H9 (cell line): Measurements from ENCODE around the gene UNK. TPM values are rescaled to one million over a fixed set of nuclear protein-coding genes. Genes with fewer than 3 reads are reported as not detected.
A peak's percentile ranks its signal among the peaks of the same experiment; 100 is the strongest.

Experiments
- DNase-seq: peaks from one replicate; pipeline ENCODE4 v3.0.0-alpha.2; 2017
- H2AFZ ChIP-seq: one replicate; pipeline ENCODE4 v1.6.1; 2013; ENCODE audit warnings: mild to moderate bottlenecking, low read length, control low read depth, moderate library complexity
- H2AK5ac ChIP-seq: 2 replicates; pipeline ENCODE4 v1.6.1; 2013; ENCODE audit warnings: low read length, control low read depth, mixed read lengths; ENCODE audit not compliant: insufficient read length
- H2BK120ac ChIP-seq: one replicate; pipeline ENCODE4 v1.6.1; 2013; ENCODE audit warnings: low read depth, mild to moderate bottlenecking, low read length, control low read depth, inconsistent platforms; ENCODE audit not compliant: poor library complexity, severe bottlenecking
- H2BK12ac ChIP-seq: 2 replicates; pipeline ENCODE4 v1.6.1; 2013; ENCODE audit warnings: low read length, control low read depth, mixed read lengths, low read depth; ENCODE audit not compliant: insufficient read length
- H2BK15ac ChIP-seq: 2 replicates; pipeline ENCODE4 v1.6.1; 2013; ENCODE audit warnings: low read depth, low read length, control low read depth
- H2BK20ac ChIP-seq: one replicate; pipeline ENCODE4 v1.6.1; 2013; ENCODE audit warnings: low read depth, mild to moderate bottlenecking, low read length, control low read depth, inconsistent platforms; ENCODE audit not compliant: poor library complexity, severe bottlenecking
- H2BK5ac ChIP-seq: 2 replicates; pipeline ENCODE4 v1.6.1; 2013; ENCODE audit warnings: low read length, control low read depth, mixed read lengths; ENCODE audit not compliant: insufficient read length
- H3K14ac ChIP-seq: 2 replicates; pipeline ENCODE4 v1.6.1; 2013; ENCODE audit warnings: low read length, control low read depth; ENCODE audit not compliant: insufficient read depth
- H3K18ac ChIP-seq: 2 replicates; pipeline ENCODE4 v1.6.1; 2013; ENCODE audit warnings: low read depth, mild to moderate bottlenecking, mixed read lengths, low read length, control low read depth; ENCODE audit not compliant: insufficient read length
- H3K23ac ChIP-seq: 2 replicates; pipeline ENCODE4 v1.6.1; 2013; ENCODE audit warnings: low read length, control low read depth, mixed read lengths, low read depth; ENCODE audit not compliant: insufficient read length
- H3K23me2 ChIP-seq: 2 replicates; pipeline ENCODE4 v1.6.1; 2013; ENCODE audit warnings: low read depth, mild to moderate bottlenecking, mixed read lengths, low read length, control low read depth; ENCODE audit not compliant: insufficient read length, poor library complexity, severe bottlenecking
- H3K27ac ChIP-seq: 2 replicates; pipeline ENCODE4 v1.5.1; 2013; ENCODE audit warnings: low read length, control low read depth, mixed read lengths, low read depth; ENCODE audit not compliant: insufficient read length
- H3K27me3 ChIP-seq: 2 replicates; pipeline ENCODE4 v1.6.1; 2013; ENCODE audit warnings: low read length, control low read depth, inconsistent platforms; ENCODE audit not compliant: insufficient read depth
- H3K4ac ChIP-seq: 2 replicates; pipeline ENCODE4 v1.6.1; 2013; ENCODE audit warnings: low read depth, mild to moderate bottlenecking, control low read depth, inconsistent platforms, low read length, moderate library complexity
- H3K4me1 ChIP-seq: 2 replicates; pipeline ENCODE4 v1.6.1; 2013; ENCODE audit warnings: low read length, control low read depth, inconsistent platforms; ENCODE audit not compliant: insufficient read depth
- H3K4me2 ChIP-seq: 2 replicates; pipeline ENCODE4 v1.6.1; 2013; ENCODE audit warnings: low read length, control low read depth, mixed read lengths; ENCODE audit not compliant: insufficient read length, insufficient read depth
- H3K56ac ChIP-seq: 2 replicates; pipeline ENCODE4 v1.6.1; 2013; ENCODE audit warnings: low read depth, mild to moderate bottlenecking, mixed read lengths, low read length, control low read depth; ENCODE audit not compliant: insufficient read length
- H3K79me1 ChIP-seq: 2 replicates; pipeline ENCODE4 v1.6.1; 2013; ENCODE audit warnings: low read depth, mild to moderate bottlenecking, moderate library complexity, low read length, control low read depth, inconsistent platforms; ENCODE audit not compliant: insufficient read depth, poor library complexity, severe bottlenecking
- H3K79me2 ChIP-seq: 2 replicates; pipeline ENCODE4 v1.6.1; 2013; ENCODE audit warnings: low read length, control low read depth, inconsistent platforms; ENCODE audit not compliant: insufficient read depth
- H3K9ac ChIP-seq: 2 replicates; pipeline ENCODE4 v1.6.1; 2013; ENCODE audit warnings: low read length, control low read depth, mixed read lengths; ENCODE audit not compliant: insufficient read length; ENCODE audit errors: extremely low read depth
- H3K9me3 ChIP-seq: one replicate; pipeline ENCODE4 v1.6.1; 2013; ENCODE audit warnings: low read depth, low read length, inconsistent platforms; ENCODE audit not compliant: control insufficient read depth
- H3T11ph ChIP-seq: one replicate; pipeline ENCODE4 v1.6.1; 2013; ENCODE audit warnings: mild to moderate bottlenecking, low read length, control low read depth, inconsistent platforms
- H4K20me1 ChIP-seq: one replicate; pipeline ENCODE4 v1.6.1; 2013; ENCODE audit not compliant: control insufficient read depth, insufficient read length, insufficient read depth
- H4K5ac ChIP-seq: 2 replicates; pipeline ENCODE4 v1.6.1; 2013; ENCODE audit warnings: low read depth, mild to moderate bottlenecking, mixed read lengths, low read length, control low read depth; ENCODE audit not compliant: insufficient read length
- H4K8ac ChIP-seq: replicated peaks from 2 replicates; pipeline ENCODE4 v1.6.1; 2013; ENCODE audit warnings: low read length, control low read depth, mixed read lengths, low read depth; ENCODE audit not compliant: insufficient read length
- H4K91ac ChIP-seq: 2 replicates; pipeline ENCODE4 v1.6.1; 2013; ENCODE audit warnings: low read depth, mild to moderate bottlenecking, moderate library complexity, mixed read lengths, low read length, control low read depth; ENCODE audit not compliant: insufficient read length
- H3K27ac Mint-ChIP-seq, 3 experiments: 2 replicates in 2 of 3; 3 replicates in 1 of 3; pipeline ENCODE4 v1.8.0; 2020 to 2021; ENCODE audit warnings: mixed read lengths in 3 of 3, mild to moderate bottlenecking in 1 of 3, moderate library complexity in 1 of 3
- H3K27me3 Mint-ChIP-seq: 2 replicates; pipeline ENCODE4 v1.8.0; 2021; ENCODE audit warnings: low read depth, mild to moderate bottlenecking, moderate library complexity, mixed read lengths
- H3K36me3 Mint-ChIP-seq, 3 experiments: 2 replicates in 2 of 3; 3 replicates in 1 of 3; pipeline ENCODE4 v1.8.0; 2020 to 2021; ENCODE audit warnings: low read depth in 3 of 3, mixed read lengths in 3 of 3; ENCODE audit not compliant: insufficient read depth in 1 of 3
- H3K4me1 Mint-ChIP-seq, 2 experiments: 2 replicates each; pipeline ENCODE4 v1.8.0; 2020; ENCODE audit warnings: mixed read lengths in 2 of 2
- H3K4me3 Mint-ChIP-seq, 2 experiments: 2 replicates in 1 of 2; 3 replicates in 1 of 2; pipeline ENCODE4 v1.8.0; 2020 to 2021; ENCODE audit warnings: mild to moderate bottlenecking in 2 of 2, mixed read lengths in 2 of 2, moderate library complexity in 1 of 2
- H3K9me3 Mint-ChIP-seq, 2 experiments: 2 replicates in 1 of 2; 3 replicates in 1 of 2; pipeline ENCODE4 v1.8.0; 2020; ENCODE audit warnings: mild to moderate bottlenecking in 2 of 2, mixed read lengths in 2 of 2, moderate library complexity in 1 of 2
- WGBS: extraction: QIAGEN DNeasy Blood & Tissue Kit; methylation state at CpG from one replicate; pipeline ENCODE4 v1.1.7; 2013; ENCODE audit warnings: missing lambda C conversion rate, low lambda C conversion rate, mixed read lengths; ENCODE audit not compliant: insufficient read length; ENCODE audit errors: extremely low coverage; 5-methylcytosine and 5-hydroxymethylcytosine counted together
- total RNA-seq: library from RNA; stranded (reverse); gene quantifications from 2 replicates; pipeline ENCODE4 v1.2.1, GENCODE V29; 2021
- TF ChIP-seq, protein P1 (sequence below): fragments of 200-600 bp; sonication (generic); conservative IDR thresholded peaks from 3 replicates; pipeline ENCODE4 v1.8.0; 2021; ENCODE audit warnings: antibody characterized with exemption, mild to moderate bottlenecking

UNK gene
- total RNA-seq, 1 experiment from 2014 or later, result 36.4 TPM

DNA sequence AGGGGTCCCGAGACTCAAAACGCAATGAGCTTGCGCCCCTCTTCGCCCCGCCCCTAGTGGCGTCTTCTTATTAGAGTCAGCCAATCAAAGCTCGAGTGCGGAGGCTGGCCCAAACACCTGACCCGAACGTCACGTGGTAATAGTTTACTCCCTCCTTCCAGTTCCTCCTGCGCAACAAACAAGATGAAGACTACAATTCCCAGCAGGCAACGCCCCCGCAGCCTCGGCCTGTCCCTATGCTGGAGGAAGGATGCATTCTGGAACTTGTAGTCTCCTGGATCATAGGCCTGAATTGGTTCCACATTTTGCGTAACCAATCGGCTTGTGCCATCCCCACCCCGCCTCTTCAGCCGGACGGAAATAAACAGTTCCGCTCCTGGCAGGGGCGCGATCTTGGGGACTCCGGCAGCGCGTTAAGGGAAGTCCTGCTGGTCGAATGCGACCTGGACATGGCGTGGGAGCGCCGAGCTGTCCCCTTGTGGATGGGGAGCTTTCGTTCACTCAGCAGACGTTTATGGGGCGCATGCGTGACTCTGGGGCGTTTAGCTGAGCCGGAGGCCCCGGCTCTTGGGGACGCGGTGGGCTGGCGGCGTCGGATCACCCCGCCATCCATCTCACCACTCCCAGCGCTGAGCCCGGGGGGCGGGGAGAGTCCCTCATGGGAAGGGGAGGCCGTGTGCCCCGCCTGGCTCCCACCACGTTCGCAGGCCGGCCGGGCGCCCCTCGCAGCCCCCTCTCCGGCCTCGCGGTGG lies 70.9 kb downstream of the UNK start, which contains the start of gene WBP2:
TSS of gene WBP2 (minus strand) at position 26 of the 752 bp plus-strand sequence. CDS start 38 bp downstream, outside the sequence.
- no peaks in the 10 kb centered on the region for H3K9me3 ChIP-seq
- no peak within 1 kb of the TSS for H4K8ac ChIP-seq
- H2BK15ac ChIP-seq, result no peak within 1 kb of the TSS
- no peak within 1 kb of the TSS for H2BK12ac ChIP-seq
- H4K20me1 ChIP-seq, result no peaks in the 10 kb centered on the region
- H3K56ac ChIP-seq, result no peak within 1 kb of the TSS
- no peaks in the 10 kb centered on the region for H3K27me3 ChIP-seq
- peaks cover 2% of the 10 kb centered on the region for H3K23me2 ChIP-seq
- H3K14ac ChIP-seq, result peak within 1 kb of the TSS; percentile 76
- H3K18ac ChIP-seq, result peak within 1 kb of the TSS; percentile 59
- peaks cover 5% of the 10 kb centered on the region; the same call in 1 of the 2 replicates for H3K79me2 ChIP-seq
- no peak within 1 kb of the TSS for H2BK20ac ChIP-seq
- no peaks in the 10 kb centered on the region for H3K27me3 Mint-ChIP-seq
- peak; percentile 100 for DNase-seq
- H3K4me1 ChIP-seq, result peaks cover 5% of the 10 kb centered on the region
- H4K5ac ChIP-seq, result no peak within 1 kb of the TSS
- TF ChIP-seq, protein P1, sequence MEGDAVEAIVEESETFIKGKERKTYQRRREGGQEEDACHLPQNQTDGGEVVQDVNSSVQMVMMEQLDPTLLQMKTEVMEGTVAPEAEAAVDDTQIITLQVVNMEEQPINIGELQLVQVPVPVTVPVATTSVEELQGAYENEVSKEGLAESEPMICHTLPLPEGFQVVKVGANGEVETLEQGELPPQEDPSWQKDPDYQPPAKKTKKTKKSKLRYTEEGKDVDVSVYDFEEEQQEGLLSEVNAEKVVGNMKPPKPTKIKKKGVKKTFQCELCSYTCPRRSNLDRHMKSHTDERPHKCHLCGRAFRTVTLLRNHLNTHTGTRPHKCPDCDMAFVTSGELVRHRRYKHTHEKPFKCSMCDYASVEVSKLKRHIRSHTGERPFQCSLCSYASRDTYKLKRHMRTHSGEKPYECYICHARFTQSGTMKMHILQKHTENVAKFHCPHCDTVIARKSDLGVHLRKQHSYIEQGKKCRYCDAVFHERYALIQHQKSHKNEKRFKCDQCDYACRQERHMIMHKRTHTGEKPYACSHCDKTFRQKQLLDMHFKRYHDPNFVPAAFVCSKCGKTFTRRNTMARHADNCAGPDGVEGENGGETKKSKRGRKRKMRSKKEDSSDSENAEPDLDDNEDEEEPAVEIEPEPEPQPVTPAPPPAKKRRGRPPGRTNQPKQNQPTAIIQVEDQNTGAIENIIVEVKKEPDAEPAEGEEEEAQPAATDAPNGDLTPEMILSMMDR, result peak; percentile 66; the same call in 2 of the 3 replicates
- peak within 1 kb of the TSS; percentile 78 for H3K9ac ChIP-seq
- no peak within 1 kb of the TSS for H2AFZ ChIP-seq
- H3K9me3 Mint-ChIP-seq, result no peaks in the 10 kb centered on the region
- H3K27ac Mint-ChIP-seq, result peak within 1 kb of the TSS; percentile 76 to 94 (median 87); a peak in 6 of 7 replicates
- H3K36me3 Mint-ChIP-seq, result peaks cover 4 to 13% (median 12%) of the 10 kb centered on the region in 3 experiments; a peak in 6 of 7 replicates
- H3K4me1 Mint-ChIP-seq, result peaks cover 7 to 13% of the 10 kb centered on the region in 2 experiments
- no peak within 1 kb of the TSS for H3K23ac ChIP-seq
- H4K91ac ChIP-seq, result no peak within 1 kb of the TSS
- H3K79me1 ChIP-seq, result peaks cover 4% of the 10 kb centered on the region
- H3K4ac ChIP-seq, result no peak within 1 kb of the TSS
- H3K4me2 ChIP-seq, result peak within 1 kb of the TSS; percentile 90
- H2AK5ac ChIP-seq, result no peak within 1 kb of the TSS
- H2BK5ac ChIP-seq, result no peak within 1 kb of the TSS
- H3K27ac ChIP-seq, result peak within 1 kb of the TSS; percentile 68
- WGBS, result no CpG with 5 or more reads among the region's 58 CpGs
- no peak within 1 kb of the TSS for H3T11ph ChIP-seq
- H2BK120ac ChIP-seq, result no peak within 1 kb of the TSS
- H3K4me3 Mint-ChIP-seq, result no peak within 1 kb of the TSS; a peak in 1 of 5 replicates
